Heart right ventricle (tissue), 16 donors: Measurements from ENCODE around the gene NUCB1. TPM values are rescaled to one million over a fixed set of nuclear protein-coding genes. Genes with fewer than 3 reads are reported as not detected.

ENCODE experiments used
- ATAC-seq, 8 donors: fragments of 200-7000 bp; cut with Tn5 transposase; one replicate each; pipeline ENCODE4 v1.9.1; 2020; ENCODE audit warnings: mild to moderate bottlenecking in 8 of 8, moderate library complexity in 8 of 8, moderate number of reproducible peaks in 1 of 8
- DNase-seq, 2 donors: peaks; one replicate each; pipeline ENCODE4 v3.0.0-alpha.2; 2020
- H3K27ac ChIP-seq, 10 donors: fragments of 200-600 bp; sonication (generic) in 2 of 10; one replicate each; pipeline versions ENCODE4 v1.5.0 to v1.8.0; 2020 to 2022; ENCODE audit warnings: mild to moderate bottlenecking in 3 of 10
- H3K27me3 ChIP-seq, 7 donors: fragments of 200-600 bp; one replicate each; pipeline ENCODE4 v1.8.0; 2021 to 2022; ENCODE audit warnings: mild to moderate bottlenecking in 2 of 7
- H3K36me3 ChIP-seq, 9 donors: fragments of 200-600 bp; sonication (generic) in 1 of 9; one replicate each; pipeline versions ENCODE4 v1.5.0 to v1.8.0; 2020 to 2022; ENCODE audit warnings: mild to moderate bottlenecking in 2 of 9
- H3K4me1 ChIP-seq, 9 donors: fragments of 200-600 bp; sonication (generic) in 1 of 9; one replicate each; pipeline versions ENCODE4 v1.5.0 to v1.8.0; 2020 to 2022; ENCODE audit warnings: mild to moderate bottlenecking in 4 of 9
- H3K4me3 ChIP-seq, 10 donors: fragments of 200-600 bp; sonication (generic) in 2 of 10; one replicate each; pipeline versions ENCODE4 v1.5.0 to v1.8.0; 2020 to 2022; ENCODE audit warnings: mild to moderate bottlenecking in 7 of 10, moderate library complexity in 2 of 10
- H3K9me3 ChIP-seq, 11 donors: fragments of 200-600 bp in 10 of 11; sonication (generic) in 2 of 11; one replicate each; pipeline versions ENCODE4 v1.5.0 to v1.8.0; 2013 to 2022; ENCODE audit warnings: mild to moderate bottlenecking in 2 of 11, control low read depth in 1 of 11, moderate library complexity in 1 of 11
- WGBS, 2 donors: extraction: QIAGEN DNeasy Blood & Tissue Kit; methylation state at CpG; one replicate each; pipeline ENCODE4 v1.1.7; 2013; ENCODE audit warnings: inconsistent platforms in 1 of 2; 5-methylcytosine and 5-hydroxymethylcytosine counted together
- intact Hi-C, 10 donors: fragments of 100-400 bp; cut with DNase I; formaldehyde crosslinking; loops; one replicate each; pipeline versions ENCODE4 v1.11.1 to v1.14.2; 2022
- polyA plus RNA-seq, 2 donors: library from polyadenylated mRNA; stranded (reverse); fragments of 200-250 nt; gene quantifications; one replicate each; pipeline ENCODE4 v1.2.3, GENCODE V29; 2013
- total RNA-seq, 10 donors: library from RNA; stranded (reverse); fragmentation: NEBNext Ultra II Directional in 3 of 10; extraction: Animal tissue kit (Norgen Biotek cat#: 25700) in 3 of 10; gene quantifications; one replicate each; pipeline versions ENCODE4 v1.2.1 to v1.2.4, GENCODE V29; 2021 to 2023
- TF ChIP-seq, protein P1 (sequence below), 9 donors: fragments of 200-600 bp; sonication (generic) in 2 of 9; IDR thresholded peaks; one replicate each; pipeline versions ENCODE4 v1.5.0 to v1.8.0; 2021 to 2022; ENCODE audit warnings: antibody characterized with exemption in 9 of 9, mild to moderate bottlenecking in 5 of 9, moderate library complexity in 1 of 9
- donor health status: Arrhythmogenic right ventricular cardiomyopathy.
- donor health status: ischemic (EF 13 %, LVEDD 7.1; RV severe dilation, severe dysfunction).
- donor health status: healthy with polysubstance abuse.
- donor health status: DM: no; HTN: yes; CAD: no.
- donor health status: DM: no; HTN: no; CAD: no.
- donor health status: ischemic (EF 25% LVEDD 6.9; RV normal size, moderate dysfunction).
- donor health status: ischemic (EF 25% LVEDD 5.7; RV mildly dilated, moderate dysfunction).
- donor health status: healthy.
- donor health status: DM: yes; HTN: yes; CAD: no.
- donor health status: Ischemic cardiomyopathy.
- donor health status: ischemic (EF 35%, LVEDD 5.7; RV mildly dilated, moderate dysfunction).
- donor health status: nonischemic (EF 11% LVEDD 7.7; RV severe dilation, severe dysfunction).
- donor health status: DM: yes; HTN: yes; CAD: no.
- donor health status: PGD.
- donor health status: ischemic (EF 29% LVEDD 5.4; RV normal size, mild dysfunction).
- donor health status: nonischemic (EF 23%, LVEDD 6.1; RV moderate dilation, normal function).

NUCB1 gene
- total and polyA plus RNA-seq, 12 donors = 170 to 452 (median 304) TPM

DNA sequence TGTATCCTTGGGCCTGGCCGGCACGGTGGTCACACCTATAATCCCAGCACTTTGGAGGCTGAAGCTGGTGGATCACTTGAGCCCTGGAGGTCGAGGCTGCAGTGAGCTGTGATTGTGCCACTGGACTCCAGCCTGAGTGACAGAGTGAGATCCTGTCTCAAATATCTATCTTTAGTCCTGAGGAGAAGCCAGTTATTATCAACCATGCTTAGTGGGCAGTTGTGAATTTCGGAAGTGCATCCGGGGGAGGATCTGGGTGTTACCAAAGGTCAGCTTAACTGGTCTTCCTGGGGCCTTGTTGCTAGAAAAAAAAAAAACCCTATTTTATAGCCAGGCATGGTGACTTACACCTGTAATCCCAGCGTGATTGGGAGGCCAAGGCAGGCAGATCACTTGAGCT is 43.0 kb downstream of the NUCB1 start:
- ATAC-seq (no peak), DNase-seq (no peak)
- Histone ChIP-seq H3K9me3 (peaks cover 0 to 19% (median 9%) of the 10 kb centered on the region in 11 donors), H3K4me3 (no peak overlapping the region), H3K4me1 (no peaks in the 10 kb centered on the region), H3K27ac (no peak overlapping the region), H3K36me3 (no peaks in the 10 kb centered on the region), H3K27me3 (no peaks in the 10 kb centered on the region)
- intact Hi-C loops = no loop called here
- WGBS, 2 donors = 65 to 79% methylated on average over 6 of the region's 6 CpGs
- TF ChIP-seq, protein P1, sequence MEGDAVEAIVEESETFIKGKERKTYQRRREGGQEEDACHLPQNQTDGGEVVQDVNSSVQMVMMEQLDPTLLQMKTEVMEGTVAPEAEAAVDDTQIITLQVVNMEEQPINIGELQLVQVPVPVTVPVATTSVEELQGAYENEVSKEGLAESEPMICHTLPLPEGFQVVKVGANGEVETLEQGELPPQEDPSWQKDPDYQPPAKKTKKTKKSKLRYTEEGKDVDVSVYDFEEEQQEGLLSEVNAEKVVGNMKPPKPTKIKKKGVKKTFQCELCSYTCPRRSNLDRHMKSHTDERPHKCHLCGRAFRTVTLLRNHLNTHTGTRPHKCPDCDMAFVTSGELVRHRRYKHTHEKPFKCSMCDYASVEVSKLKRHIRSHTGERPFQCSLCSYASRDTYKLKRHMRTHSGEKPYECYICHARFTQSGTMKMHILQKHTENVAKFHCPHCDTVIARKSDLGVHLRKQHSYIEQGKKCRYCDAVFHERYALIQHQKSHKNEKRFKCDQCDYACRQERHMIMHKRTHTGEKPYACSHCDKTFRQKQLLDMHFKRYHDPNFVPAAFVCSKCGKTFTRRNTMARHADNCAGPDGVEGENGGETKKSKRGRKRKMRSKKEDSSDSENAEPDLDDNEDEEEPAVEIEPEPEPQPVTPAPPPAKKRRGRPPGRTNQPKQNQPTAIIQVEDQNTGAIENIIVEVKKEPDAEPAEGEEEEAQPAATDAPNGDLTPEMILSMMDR (IDR thresholded peaks at IDR 0.05) = no peak

DNA sequence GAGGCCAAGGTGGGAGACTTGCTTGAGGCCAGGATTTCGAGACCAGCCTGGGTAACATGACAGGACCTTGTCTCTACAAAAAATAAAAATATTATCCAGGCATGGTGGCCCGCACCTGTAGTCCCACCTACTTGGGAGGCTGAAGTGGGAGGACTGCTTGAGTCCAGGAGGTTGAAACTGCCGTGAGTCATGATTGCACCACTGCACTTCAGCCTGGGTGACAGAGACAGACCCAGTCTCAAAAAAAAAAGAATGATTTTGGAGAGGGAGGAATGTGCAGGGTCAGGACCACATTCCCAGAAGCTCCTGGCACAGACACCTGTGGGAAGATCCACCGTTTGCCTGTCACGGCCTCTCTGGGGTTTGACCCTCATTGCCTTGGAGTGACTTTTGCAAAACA is 45.3 kb downstream of the NUCB1 start:
- H3K9me3 ChIP-seq = peaks cover 0 to 19% (median 8%) of the 10 kb centered on the region in 11 donors
- DNase-seq (no peak), ATAC-seq (no peak)
- intact Hi-C loops = no loop called here
- TF ChIP-seq, protein P1 (IDR thresholded peaks at IDR 0.05) = no peak
- H3K27ac ChIP-seq = no peak overlapping the region
- peaks cover 0 to 1% (median 0%) of the 10 kb centered on the region in 9 donors for H3K4me1 ChIP-seq
- 87 to 94% methylated on average over 5 of the region's 5 CpGs for WGBS, 2 donors
- no peaks in the 10 kb centered on the region for H3K36me3 ChIP-seq
- H3K4me3 ChIP-seq = no peak overlapping the region
- H3K27me3 ChIP-seq = no peaks in the 10 kb centered on the region

DNA sequence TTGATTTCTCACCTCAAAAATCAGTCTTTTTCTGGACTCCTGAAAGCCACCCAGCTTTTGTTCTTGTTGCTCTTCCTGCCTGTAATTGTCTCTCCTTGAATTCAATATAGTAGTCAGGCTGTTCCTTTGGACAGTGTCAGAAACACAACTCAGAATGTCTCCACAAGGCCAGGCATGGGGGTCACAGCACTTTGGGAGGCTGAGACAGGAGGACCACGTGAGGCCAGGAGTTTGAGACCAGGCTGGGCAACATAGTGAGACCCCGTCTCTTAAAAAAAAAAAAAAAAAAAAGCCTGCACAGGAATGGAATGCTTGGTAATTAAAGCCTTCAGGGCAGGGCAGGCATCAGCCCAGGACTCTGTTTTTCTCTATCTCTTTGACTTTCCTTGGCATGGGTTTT is 45.7 kb downstream of the NUCB1 start:
- ATAC-seq (no peak), DNase-seq (no peak)
- no peaks in the 10 kb centered on the region for H3K36me3 ChIP-seq
- intact Hi-C loops = no loop called here
- no peaks in the 10 kb centered on the region for H3K27me3 ChIP-seq
- no peak overlapping the region for H3K4me3 ChIP-seq
- TF ChIP-seq, protein P1 (IDR thresholded peaks at IDR 0.05) = no peak
- H3K4me1 ChIP-seq = peaks cover 0 to 5% (median 0%) of the 10 kb centered on the region in 9 donors
- H3K9me3 ChIP-seq = peaks cover 0 to 14% (median 5%) of the 10 kb centered on the region in 11 donors
- WGBS, 2 donors = 85 to 86% methylated on average over 2 of the region's 2 CpGs
- no peak overlapping the region for H3K27ac ChIP-seq

DNA sequence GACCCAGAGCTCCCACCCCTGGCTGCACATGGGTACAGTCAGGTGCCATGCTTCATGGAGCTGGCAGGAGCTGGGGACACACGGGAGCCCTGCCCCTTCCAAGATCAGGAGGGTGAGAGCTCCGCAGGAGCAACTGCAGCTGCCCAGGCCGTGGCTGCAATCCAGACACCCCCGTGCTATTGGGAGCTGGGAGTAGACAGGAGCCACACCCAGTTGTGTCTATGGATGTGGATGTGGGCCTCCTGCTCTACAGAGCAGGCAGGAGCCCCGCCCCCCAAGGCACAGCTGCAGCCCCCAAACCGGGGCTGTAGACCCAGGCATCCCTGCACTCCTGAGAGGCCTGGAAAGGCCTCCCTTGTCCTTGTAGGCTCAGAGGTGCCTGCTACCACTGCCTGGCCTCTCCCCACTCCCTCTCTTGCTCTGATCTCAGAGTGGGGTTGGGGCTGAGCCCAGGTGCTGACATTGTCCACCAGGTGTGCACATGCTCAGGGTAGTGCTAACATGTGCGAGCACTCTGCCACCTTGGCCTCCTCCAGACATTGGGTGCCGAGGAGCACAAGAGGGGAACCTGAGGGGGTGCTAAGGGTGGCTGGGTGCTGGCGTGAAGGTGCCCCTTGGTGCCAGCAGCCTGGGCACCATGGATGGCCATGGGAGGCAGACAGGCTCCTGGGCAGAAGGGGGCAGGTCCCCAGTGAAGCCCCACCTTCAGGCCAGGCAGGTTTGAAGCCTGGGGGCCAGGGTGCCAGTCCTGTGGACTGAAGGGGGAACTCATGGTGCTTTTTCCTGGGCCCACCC is 46.5 kb downstream of the NUCB1 start:
- 77% methylated on average over 9 of the region's 9 CpGs for WGBS, 2 donors
- H3K27ac ChIP-seq = no peak overlapping the region
- TF ChIP-seq, protein P1 (IDR thresholded peaks at IDR 0.05) = no peak
- no peaks in the 10 kb centered on the region for H3K27me3 ChIP-seq
- H3K36me3 ChIP-seq = no peaks in the 10 kb centered on the region
- peaks cover 0 to 9% (median 0%) of the 10 kb centered on the region in 9 donors for H3K4me1 ChIP-seq
- H3K9me3 ChIP-seq = peaks cover 0 to 8% (median 0%) of the 10 kb centered on the region in 11 donors
- no peak overlapping the region for H3K4me3 ChIP-seq
- ATAC-seq = peak in 2 of 8 donors; percentile 23 to 28
- no peak for DNase-seq
- intact Hi-C loops = no loop called here
